HepG2 (cell line): ENCODE data around the gene GABRB3. TPM values are rescaled to one million over a fixed set of nuclear protein-coding genes. Genes with fewer than 3 reads are reported as not detected.

Source experiments
- ATAC-seq: fragments of 200-7000 bp; cut with Tn5 transposase; 3 replicates; pipeline ENCODE4 v1.9.1; 2020; ENCODE audit warnings: mild to moderate bottlenecking, moderate library complexity
- BruUV-seq: library from RNA; stranded (reverse); fragments of 400-500 nt; replicated peaks from 2 replicates; lab custom pipeline; 2021; lab: Mats Ljungman, UMichigan
- CTCF ChIA-PET: fragments of 300-600 bp; formaldehyde crosslinking; extraction: SDS; loops from one replicate; lab custom pipeline; 2021; ENCODE audit warnings: low total read pairs, inconsistent platforms, low intra/inter-chr PET ratio; lab: Yijun Ruan, JAX
- POLR2A ChIA-PET: fragments of 350-600 bp; sonication (Branson Sonifier 250); formaldehyde crosslinking; loops from one replicate; lab custom pipeline; 2020; ENCODE audit warnings: antibody characterized with exemption, inconsistent platforms; lab: Yijun Ruan, JAX
- DNase-seq: peaks from one replicate; pipeline ENCODE4 v3.0.0-alpha.2; 2015; ENCODE audit warnings: low spot score
- FAIRE-seq: peaks from 3 replicates; lab custom pipeline; 2011; peaks lifted over from hg19 to GRCh38; lab: Jason Lieb, UNC
- H2AFZ ChIP-seq: one replicate; pipeline ENCODE4 v1.6.1; 2011; ENCODE audit warnings: low read length, inconsistent platforms
- H3K27ac ChIP-seq: fragments of 300-600 bp; 3 replicates; pipeline ENCODE4 v1.8.0; 2011; ENCODE audit warnings: mixed run types, mild to moderate bottlenecking, mixed read lengths, low read length, inconsistent platforms; ENCODE audit not compliant: insufficient read depth; ENCODE audit errors: extremely low read length
- H3K27me3 ChIP-seq, 2 experiments: fragments of 200-600 bp in 1 of 2; 2 replicates in 1 of 2; 3 replicates in 1 of 2; pipeline versions ENCODE4 v1.6.0 to v1.8.0; 2011; ENCODE audit warnings: low read length in 2 of 2, mild to moderate bottlenecking in 2 of 2, moderate library complexity in 2 of 2, inconsistent platforms in 1 of 2; ENCODE audit not compliant: insufficient read depth in 2 of 2, control insufficient read depth in 1 of 2
- H3K36me3 ChIP-seq, 2 experiments: fragments of 200-600 bp in 1 of 2; replicated peaks in 1 of 2; 2 replicates in 1 of 2; 3 replicates in 1 of 2; pipeline versions ENCODE4 v1.5.1 to v1.8.0; 2011; ENCODE audit warnings: low read length in 2 of 2, inconsistent platforms in 1 of 2; ENCODE audit not compliant: insufficient read depth in 2 of 2, control insufficient read depth in 1 of 2
- H3K4me1 ChIP-seq: 2 replicates; pipeline ENCODE4 v1.5.1; 2012; ENCODE audit warnings: low read length, inconsistent platforms; ENCODE audit not compliant: insufficient read depth
- H3K4me2 ChIP-seq: 2 replicates; pipeline ENCODE4 v1.6.0; 2011; ENCODE audit warnings: low read depth, low read length, inconsistent platforms
- H3K4me3 ChIP-seq, 3 experiments: fragments of 200-600 bp in 1 of 3; sonication (generic), shearing (Covaris generic) in 1 of 3; replicated peaks in 1 of 3; 2 replicates each; pipeline ENCODE4 v1.5.1; 2011 to 2016; ENCODE audit warnings: low read length in 3 of 3, inconsistent platforms in 2 of 3, low read depth in 2 of 3, mild to moderate bottlenecking in 2 of 3, control low read depth in 1 of 3, mixed read lengths in 1 of 3; ENCODE audit not compliant: insufficient read depth in 1 of 3
- H3K79me2 ChIP-seq: one replicate; pipeline ENCODE4 v1.6.1; 2011; ENCODE audit warnings: low read length, inconsistent platforms; ENCODE audit not compliant: insufficient read depth
- H3K9ac ChIP-seq: 2 replicates; pipeline ENCODE4 v1.6.0; 2011; ENCODE audit warnings: mild to moderate bottlenecking, low read depth, low read length, inconsistent platforms; ENCODE audit not compliant: insufficient read depth
- H3K9me3 ChIP-seq: 2 replicates; pipeline ENCODE4 v1.5.1; 2012; ENCODE audit warnings: mild to moderate bottlenecking, low read length
- H4K20me1 ChIP-seq: 2 replicates; pipeline ENCODE4 v1.6.0; 2011; ENCODE audit warnings: inconsistent platforms, mild to moderate bottlenecking, low read length, moderate library complexity; ENCODE audit not compliant: insufficient read depth
- ARID4A ChIP-seq: sonication (generic); formaldehyde crosslinking; IDR thresholded peaks from 2 replicates; pipeline ENCODE4 v1.5.0; 2020; ENCODE audit warnings: mild to moderate bottlenecking, missing genetic modification reagents, borderline replicate concordance
- HMGA1 ChIP-seq: sonication (generic); formaldehyde crosslinking; conservative IDR thresholded peaks from 2 replicates; pipeline ENCODE4 v1.4.0; 2020; ENCODE audit warnings: missing genetic modification reagents
- KLF9 ChIP-seq: IDR thresholded peaks from 2 replicates; pipeline ENCODE4 v1.6.1; 2016; ENCODE audit warnings: low read depth
- NCOA2 ChIP-seq: sonication (generic); formaldehyde crosslinking; IDR thresholded peaks from 2 replicates; pipeline ENCODE4 v1.8.0; 2022; ENCODE audit warnings: inconsistent platforms
- SP2 ChIP-seq: sonication (generic); formaldehyde crosslinking; IDR thresholded peaks from 2 replicates; pipeline ENCODE4 v1.5.1; 2020; ENCODE audit warnings: mild to moderate bottlenecking, missing genetic modification reagents
- ZEB1 ChIP-seq: IDR thresholded peaks from 2 replicates; pipeline ENCODE4 v1.6.1; 2012; ENCODE audit warnings: mild to moderate bottlenecking, low read depth, inconsistent platforms; ENCODE audit not compliant: insufficient replicate concordance
- ZNF530 ChIP-seq: sonication (generic); formaldehyde crosslinking; IDR thresholded peaks from 2 replicates; pipeline ENCODE4 v1.5.0; 2020; ENCODE audit warnings: low read depth, mild to moderate bottlenecking, missing genetic modification reagents
- ZNF713 ChIP-seq: sonication (generic); formaldehyde crosslinking; IDR thresholded peaks from 2 replicates; pipeline ENCODE4 v1.4.0; 2020; ENCODE audit warnings: mild to moderate bottlenecking, missing genetic modification reagents
- ZNF850 ChIP-seq: sonication (generic); formaldehyde crosslinking; conservative IDR thresholded peaks from 2 replicates; pipeline ENCODE4 v1.9.0; 2021; ENCODE audit warnings: mild to moderate bottlenecking, missing genetic modification reagents
- WGBS: methylation state at CpG from one replicate; pipeline ENCODE4 v1.1.6; 2017; ENCODE audit warnings: low lambda C conversion rate; 5-methylcytosine and 5-hydroxymethylcytosine counted together
- in situ Hi-C: cut with HindIII; loops from 2 replicates; pipeline ENCODE4 v1.10.0; 2017; ENCODE audit warnings: low pct_unique_long_range_greater_than_20kb; ENCODE audit not compliant: extremely low pct_ligation_motif_present
- intact Hi-C: fragments of 100-400 bp; cut with micrococcal nuclease; formaldehyde crosslinking; loops from one replicate; pipeline ENCODE4 v1.10.0; 2022; ENCODE audit not compliant: unreplicated experiment
- polyA plus RNA-seq, 8 experiments: library from polyadenylated mRNA; depleted of rRNA in 3 of 8; stranded (reverse) in 7 of 8; unstranded in 1 of 8; fragments of >200 nt; fragmentation: Illumina TruSeq in 4 of 8; extraction: Trizol in 4 of 8; gene quantifications; 2 replicates each; pipeline versions ENCODE4 v1.2.1 to v1.2.3, GENCODE V29; 2011 to 2016; ENCODE audit warnings: low read depth in 4 of 8, missing spikeins in 1 of 8, mixed read lengths in 1 of 8; ENCODE audit not compliant: insufficient read depth in 1 of 8
- total RNA-seq, 5 experiments: library from RNA; depleted of rRNA; stranded (reverse); fragments of >200 nt; fragmentation: Illumina TruSeq; extraction: Trizol; gene quantifications; 2 replicates each; pipeline ENCODE4 v1.2.3, GENCODE V29; 2016; ENCODE audit warnings: low read depth in 1 of 5
- TF ChIP-seq, protein P1 (sequence below): sonication (generic); formaldehyde crosslinking; IDR thresholded peaks from 2 replicates; pipeline ENCODE4 v1.4.0; 2020; ENCODE audit warnings: missing genetic modification reagents
- TF ChIP-seq, protein P2 (sequence below): sonication (generic); formaldehyde crosslinking; IDR thresholded peaks from 2 replicates; pipeline ENCODE4 v1.5.0; 2020; ENCODE audit warnings: missing genetic modification reagents
- TF ChIP-seq, protein P3 (sequence below): sonication (generic); formaldehyde crosslinking; IDR thresholded peaks from 2 replicates; pipeline ENCODE4 v1.4.0; 2020; ENCODE audit warnings: missing genetic modification reagents, mild to moderate bottlenecking, borderline replicate concordance

GABRB3 gene
- total and polyA plus RNA-seq, 2 of the 13 experiments (the other 11 are each of a cell fraction or from before 2014, with no cell fraction given): not detected

DNA sequence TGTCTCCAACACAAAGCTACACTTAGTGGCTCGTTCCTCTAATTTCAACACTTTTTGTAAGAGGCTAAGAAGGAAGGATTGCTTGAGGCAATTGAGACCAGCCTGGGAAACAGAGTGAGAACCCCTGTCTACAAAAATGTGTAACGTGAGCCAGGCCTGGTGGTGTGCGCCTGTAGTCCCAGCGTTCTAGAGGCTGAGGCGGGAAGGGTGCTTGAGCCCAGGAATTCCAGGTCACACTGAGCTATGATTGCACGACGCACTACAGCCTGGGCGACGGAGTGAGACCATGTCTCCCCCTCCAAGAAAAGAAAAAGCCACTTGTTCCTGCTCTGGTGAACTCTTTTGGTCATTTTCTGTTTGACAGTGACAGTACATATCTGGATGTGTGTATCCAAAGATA is 127.9 kb downstream of the GABRB3 start (continued):
- TF ChIP-seq, protein P1, sequence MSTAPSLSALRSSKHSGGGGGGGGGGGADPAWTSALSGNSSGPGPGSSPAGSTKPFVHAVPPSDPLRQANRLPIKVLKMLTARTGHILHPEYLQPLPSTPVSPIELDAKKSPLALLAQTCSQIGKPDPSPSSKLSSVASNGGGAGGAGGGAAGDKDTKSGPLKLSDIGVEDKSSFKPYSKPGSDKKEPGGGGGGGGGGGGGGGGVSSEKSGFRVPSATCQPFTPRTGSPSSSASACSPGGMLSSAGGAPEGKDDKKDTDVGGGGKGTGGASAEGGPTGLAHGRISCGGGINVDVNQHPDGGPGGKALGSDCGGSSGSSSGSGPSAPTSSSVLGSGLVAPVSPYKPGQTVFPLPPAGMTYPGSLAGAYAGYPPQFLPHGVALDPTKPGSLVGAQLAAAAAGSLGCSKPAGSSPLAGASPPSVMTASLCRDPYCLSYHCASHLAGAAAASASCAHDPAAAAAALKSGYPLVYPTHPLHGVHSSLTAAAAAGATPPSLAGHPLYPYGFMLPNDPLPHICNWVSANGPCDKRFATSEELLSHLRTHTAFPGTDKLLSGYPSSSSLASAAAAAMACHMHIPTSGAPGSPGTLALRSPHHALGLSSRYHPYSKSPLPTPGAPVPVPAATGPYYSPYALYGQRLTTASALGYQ (CRISPR knock-in tag): no peak
- TF ChIP-seq, protein P2, sequence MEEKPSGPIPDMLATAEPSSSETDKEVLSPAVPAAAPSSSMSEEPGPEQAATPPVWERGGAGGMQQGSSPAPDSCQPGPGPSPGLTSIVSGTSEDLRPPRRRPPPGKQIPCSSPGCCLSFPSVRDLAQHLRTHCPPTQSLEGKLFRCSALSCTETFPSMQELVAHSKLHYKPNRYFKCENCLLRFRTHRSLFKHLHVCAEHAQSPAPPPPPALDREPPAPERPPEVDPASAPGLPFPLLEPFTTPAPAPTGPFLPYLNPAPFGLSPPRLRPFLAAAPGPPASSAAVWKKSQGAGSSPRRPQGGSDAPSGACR: no peak
- TF ChIP-seq ZNF530: no peak
- TF ChIP-seq, protein P3, sequence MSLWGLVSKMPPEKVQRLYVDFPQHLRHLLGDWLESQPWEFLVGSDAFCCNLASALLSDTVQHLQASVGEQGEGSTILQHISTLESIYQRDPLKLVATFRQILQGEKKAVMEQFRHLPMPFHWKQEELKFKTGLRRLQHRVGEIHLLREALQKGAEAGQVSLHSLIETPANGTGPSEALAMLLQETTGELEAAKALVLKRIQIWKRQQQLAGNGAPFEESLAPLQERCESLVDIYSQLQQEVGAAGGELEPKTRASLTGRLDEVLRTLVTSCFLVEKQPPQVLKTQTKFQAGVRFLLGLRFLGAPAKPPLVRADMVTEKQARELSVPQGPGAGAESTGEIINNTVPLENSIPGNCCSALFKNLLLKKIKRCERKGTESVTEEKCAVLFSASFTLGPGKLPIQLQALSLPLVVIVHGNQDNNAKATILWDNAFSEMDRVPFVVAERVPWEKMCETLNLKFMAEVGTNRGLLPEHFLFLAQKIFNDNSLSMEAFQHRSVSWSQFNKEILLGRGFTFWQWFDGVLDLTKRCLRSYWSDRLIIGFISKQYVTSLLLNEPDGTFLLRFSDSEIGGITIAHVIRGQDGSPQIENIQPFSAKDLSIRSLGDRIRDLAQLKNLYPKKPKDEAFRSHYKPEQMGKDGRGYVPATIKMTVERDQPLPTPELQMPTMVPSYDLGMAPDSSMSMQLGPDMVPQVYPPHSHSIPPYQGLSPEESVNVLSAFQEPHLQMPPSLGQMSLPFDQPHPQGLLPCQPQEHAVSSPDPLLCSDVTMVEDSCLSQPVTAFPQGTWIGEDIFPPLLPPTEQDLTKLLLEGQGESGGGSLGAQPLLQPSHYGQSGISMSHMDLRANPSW (CRISPR knock-in tag): no peak
- TF ChIP-seq NCOA2 (CRISPR knock-in tag): no peak
- TF ChIP-seq KLF9 (CRISPR knock-in tag): no peak

DNA sequence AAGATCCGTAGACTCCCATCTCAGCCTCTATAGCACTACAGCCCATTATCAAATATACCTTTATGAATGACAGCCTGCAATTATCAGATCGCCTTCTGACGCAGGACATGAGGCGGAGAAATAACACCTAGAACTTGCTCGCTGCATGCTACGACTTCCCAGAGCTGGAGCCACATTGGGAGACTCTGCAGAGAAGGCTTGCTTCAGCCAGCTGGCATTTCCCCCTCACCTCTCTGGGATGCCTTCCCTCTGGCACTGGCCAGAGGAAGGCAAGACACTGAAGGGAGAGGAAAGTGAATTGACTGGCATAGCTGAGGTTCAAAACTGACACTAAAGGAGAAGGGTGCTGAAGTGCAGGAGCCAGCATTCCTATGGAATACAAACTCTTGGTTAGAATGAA is 131.7 kb downstream of the GABRB3 start:
- DNase-seq: no peak
- intact Hi-C loops: no loop called here
- Histone ChIP-seq H3K27me3 (no peaks in the 10 kb centered on the region), H3K9ac (no peak overlapping the region), H3K4me1 (no peaks in the 10 kb centered on the region), H4K20me1 (no peaks in the 10 kb centered on the region), H3K79me2 (no peaks in the 10 kb centered on the region), H3K9me3 (peaks cover 89% of the 10 kb centered on the region), H3K4me3 (no peak overlapping the region), H3K4me2 (no peak overlapping the region), H2AFZ (no peak overlapping the region), H3K36me3 (no peaks in the 10 kb centered on the region), H3K27ac (no peak overlapping the region)
- ChIA-PET POLR2A (no interaction called here), CTCF (no interaction called here)
- BruUV-seq: no TSS peak
- 4% methylated on average over 4 of the region's 6 CpGs for WGBS
- no peak for ATAC-seq
- in situ Hi-C loops: no loop called here
- FAIRE-seq: no peak
- TF ChIP-seq ARID4A (CRISPR knock-in tag) (no peak), ZNF850 (CRISPR knock-in tag) (no peak), HMGA1 (CRISPR knock-in tag) (no peak), ZNF713 (no peak), ZEB1 (no peak), SP2 (CRISPR knock-in tag) (no peak)
